Keratinocyte (primary cell): ENCODE measurements around the gene TNFRSF19. TPM values are rescaled to one million over a fixed set of nuclear protein-coding genes. Genes with fewer than 3 reads are reported as not detected.

Experiments used
- DNase-seq: peaks from one replicate; pipeline ENCODE4 v3.0.0-alpha.2; 2011; ENCODE audit warnings: low read depth, missing footprints, low spot score
- FAIRE-seq: peaks from 2 replicates; lab custom pipeline; 2011; peaks lifted over from hg19 to GRCh38; lab: Jason Lieb, UNC
- H2AFZ ChIP-seq: 2 replicates; pipeline ENCODE4 v1.6.0; 2012; ENCODE audit warnings: low read length, control low read depth, inconsistent platforms; ENCODE audit not compliant: control insufficient read depth
- H3K27ac ChIP-seq: 2 replicates; pipeline ENCODE4 v1.5.1; 2011; ENCODE audit warnings: low read length; ENCODE audit not compliant: control insufficient read depth, insufficient read depth
- H3K27me3 ChIP-seq: 3 replicates; pipeline ENCODE4 v1.6.0; 2011; ENCODE audit warnings: low read length; ENCODE audit not compliant: control insufficient read depth, insufficient read depth; ENCODE audit errors: extremely low read depth
- H3K36me3 ChIP-seq, 2 experiments: 2 replicates in 1 of 2; 3 replicates in 1 of 2; pipeline ENCODE4 v1.5.1; 2011; ENCODE audit warnings: low read length in 2 of 2, mild to moderate bottlenecking in 1 of 2; ENCODE audit not compliant: control insufficient read depth in 2 of 2, insufficient read depth in 2 of 2; ENCODE audit errors: extremely low read depth in 1 of 2
- H3K4me1 ChIP-seq: 3 replicates; pipeline ENCODE4 v1.5.1; 2011; ENCODE audit warnings: low read length; ENCODE audit not compliant: control insufficient read depth, insufficient read depth; ENCODE audit errors: extremely low read depth
- H3K4me2 ChIP-seq: 3 replicates; pipeline ENCODE4 v1.6.0; 2011; ENCODE audit warnings: low read depth, low read length; ENCODE audit not compliant: control insufficient read depth, insufficient read depth; ENCODE audit errors: extremely low read depth
- H3K4me3 ChIP-seq, 3 experiments: fragments of 200-600 bp in 1 of 3; sonication (generic) in 1 of 3; 2 replicates in 2 of 3; 3 replicates in 1 of 3; pipeline ENCODE4 v1.5.1; 2011 to 2016; ENCODE audit warnings: low read length in 3 of 3, mild to moderate bottlenecking in 3 of 3, control low read depth in 2 of 3, inconsistent platforms in 1 of 3, low read depth in 1 of 3, mixed read lengths in 1 of 3, mixed run types in 1 of 3, moderate library complexity in 1 of 3; ENCODE audit not compliant: control insufficient read depth in 2 of 3, insufficient read depth in 2 of 3; ENCODE audit errors: extremely low read depth in 1 of 3
- H3K79me2 ChIP-seq: 2 replicates; pipeline ENCODE4 v1.6.0; 2012; ENCODE audit warnings: low read length; ENCODE audit not compliant: control insufficient read depth, insufficient read depth
- H3K9ac ChIP-seq: 3 replicates; pipeline ENCODE4 v1.6.0; 2011; ENCODE audit warnings: low read length; ENCODE audit not compliant: control insufficient read depth, insufficient read depth; ENCODE audit errors: extremely low read depth
- H3K9me1 ChIP-seq: 3 replicates; pipeline ENCODE4 v1.6.0; 2011; ENCODE audit warnings: low read length; ENCODE audit not compliant: control insufficient read depth, insufficient read depth; ENCODE audit errors: extremely low read depth
- H3K9me3 ChIP-seq: 2 replicates; pipeline ENCODE4 v1.5.1; 2012; ENCODE audit warnings: low read depth, low read length; ENCODE audit not compliant: control insufficient read depth
- H4K20me1 ChIP-seq: 3 replicates; pipeline ENCODE4 v1.6.0; 2011; ENCODE audit warnings: low read length; ENCODE audit not compliant: control insufficient read depth, insufficient read depth; ENCODE audit errors: extremely low read depth
- EZH2 ChIP-seq: IDR thresholded peaks from one replicate; pipeline ENCODE4 v1.6.1; 2012; ENCODE audit warnings: inconsistent platforms, mild to moderate bottlenecking, low read length, moderate library complexity
- dilution Hi-C: fragments of 300-500 bp; cut with MboI; formaldehyde crosslinking; loops from one replicate; pipeline ENCODE4 v1.7.0; 2020; ENCODE audit warnings: low sequenced_read_pairs; ENCODE audit not compliant: extremely low pct_ligation_motif_present
- polyA plus RNA-seq, 5 experiments: library from polyadenylated mRNA; depleted of rRNA in 3 of 5; stranded (reverse) in 3 of 5; stranded (forward) in 1 of 5; unstranded in 1 of 5; fragments of >200 nt; gene quantifications; 1 replicate in 1 of 5; 2 replicates in 3 of 5; 3 replicates in 1 of 5; pipeline versions ENCODE4 v1.2.1 to v1.2.3, GENCODE V29; 2011 to 2012; ENCODE audit warnings: missing spikeins in 2 of 5, low read depth in 1 of 5, low replicate concordance in 1 of 5
- TF ChIP-seq, protein P1 (sequence below), 3 experiments: IDR thresholded peaks in 1 of 3; conservative IDR thresholded peaks in 1 of 3; optimal IDR thresholded peaks in 1 of 3; 2 replicates in 2 of 3; 3 replicates in 1 of 3; pipeline versions ENCODE3 to v1.5.1; 2011; ENCODE audit warnings: low read length in 3 of 3, mild to moderate bottlenecking in 3 of 3, moderate library complexity in 2 of 3, control low read depth in 1 of 3, inconsistent platforms in 1 of 3; ENCODE audit not compliant: insufficient read depth in 2 of 3; ENCODE audit errors: extremely low read depth in 1 of 3

The TNFRSF19 gene
- polyA plus RNA-seq, 1 donor (not counting 4 experiments of a cell fraction or from before 2014, with no cell fraction given), result 1.8 TPM

DNA sequence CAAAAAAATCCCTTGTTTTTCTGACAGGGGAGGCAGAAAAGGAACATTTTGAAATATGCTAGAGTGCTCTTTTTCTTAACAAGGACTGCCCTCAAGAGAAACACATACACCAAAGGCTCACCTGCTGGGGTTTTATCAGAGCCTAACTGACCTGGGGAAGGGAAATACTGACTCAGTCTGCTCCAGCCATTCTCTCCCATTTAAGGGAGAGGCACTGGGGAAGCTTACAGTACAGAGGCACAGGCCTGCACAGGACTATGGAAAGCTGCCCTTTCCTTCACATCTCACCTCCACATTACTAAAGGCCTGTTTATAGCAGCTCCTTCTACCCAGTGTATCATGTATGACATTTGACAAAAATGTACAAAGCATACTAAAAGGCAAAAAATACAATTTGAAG is 30.3 kb downstream of the TNFRSF19 start:
- H3K36me3 ChIP-seq, result no peaks in the 10 kb centered on the region
- FAIRE-seq (no peak), DNase-seq (no peak)
- H3K79me2 ChIP-seq, result no peaks in the 10 kb centered on the region
- dilution Hi-C loops, result no loop called here
- peaks cover 7% of the 10 kb centered on the region for H3K4me1 ChIP-seq
- no peaks in the 10 kb centered on the region for H3K9me3 ChIP-seq
- no peaks in the 10 kb centered on the region for H3K9me1 ChIP-seq
- no peaks in the 10 kb centered on the region for H4K20me1 ChIP-seq
- H2AFZ ChIP-seq, result no peak overlapping the region
- no peak overlapping the region for H3K4me2 ChIP-seq
- no peak overlapping the region for H3K27ac ChIP-seq
- H3K27me3 ChIP-seq, result no peaks in the 10 kb centered on the region
- H3K4me3 ChIP-seq, result no peak overlapping the region
- TF ChIP-seq, protein P1, sequence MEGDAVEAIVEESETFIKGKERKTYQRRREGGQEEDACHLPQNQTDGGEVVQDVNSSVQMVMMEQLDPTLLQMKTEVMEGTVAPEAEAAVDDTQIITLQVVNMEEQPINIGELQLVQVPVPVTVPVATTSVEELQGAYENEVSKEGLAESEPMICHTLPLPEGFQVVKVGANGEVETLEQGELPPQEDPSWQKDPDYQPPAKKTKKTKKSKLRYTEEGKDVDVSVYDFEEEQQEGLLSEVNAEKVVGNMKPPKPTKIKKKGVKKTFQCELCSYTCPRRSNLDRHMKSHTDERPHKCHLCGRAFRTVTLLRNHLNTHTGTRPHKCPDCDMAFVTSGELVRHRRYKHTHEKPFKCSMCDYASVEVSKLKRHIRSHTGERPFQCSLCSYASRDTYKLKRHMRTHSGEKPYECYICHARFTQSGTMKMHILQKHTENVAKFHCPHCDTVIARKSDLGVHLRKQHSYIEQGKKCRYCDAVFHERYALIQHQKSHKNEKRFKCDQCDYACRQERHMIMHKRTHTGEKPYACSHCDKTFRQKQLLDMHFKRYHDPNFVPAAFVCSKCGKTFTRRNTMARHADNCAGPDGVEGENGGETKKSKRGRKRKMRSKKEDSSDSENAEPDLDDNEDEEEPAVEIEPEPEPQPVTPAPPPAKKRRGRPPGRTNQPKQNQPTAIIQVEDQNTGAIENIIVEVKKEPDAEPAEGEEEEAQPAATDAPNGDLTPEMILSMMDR (optimal IDR thresholded peaks at IDR 0.05 in 1 of 3, IDR thresholded peaks at IDR 0.05 in 1 of 3, conservative IDR thresholded peaks at IDR 0.05 in 1 of 3; ENCODE audit: extremely low read depth in 1 of 3, insufficient read depth in 2 of 3, low read length in 3 of 3), result no peak
- no peak for TF ChIP-seq EZH2
- H3K9ac ChIP-seq, result no peak overlapping the region

- Histone ChIP-seq H3K27me3 (no peaks in the 10 kb centered on the region), H3K4me2 (no peak overlapping the region), H3K9me1 (no peaks in the 10 kb centered on the region), H2AFZ (no peak overlapping the region), H3K27ac (no peak overlapping the region), H4K20me1 (no peaks in the 10 kb centered on the region), H3K9me3 (no peaks in the 10 kb centered on the region), H3K9ac (no peak overlapping the region), H3K79me2 (no peaks in the 10 kb centered on the region), H3K4me3 (no peak overlapping the region), H3K4me1 (peaks cover 19% of the 10 kb centered on the region), H3K36me3 (no peaks in the 10 kb centered on the region)
- no peak for TF ChIP-seq EZH2
- TF ChIP-seq, protein P1 (optimal IDR thresholded peaks at IDR 0.05 in 1 of 3, IDR thresholded peaks at IDR 0.05 in 1 of 3, conservative IDR thresholded peaks at IDR 0.05 in 1 of 3; ENCODE audit: extremely low read depth in 1 of 3, insufficient read depth in 2 of 3, low read length in 3 of 3), result no peak
- DNase-seq, result no peak
- dilution Hi-C loops, result no loop called here
- FAIRE-seq, result peak; percentile 29
Observed at GRCh38 chr13:23605831-23606230, 35.6 kb downstream of the TNFRSF19 start.
